Stimulated activated CD8-positive, alpha-beta memory T cell treated with anti-CD3 and anti-CD28 coated beads, Interleukin-12 subunit alpha, Interleukin-12 subunit beta, amount 100 ng/mL, for 24 hours (primary cell): ENCODE results near the gene GPX4.

ENCODE experiments used
- DNase-seq: peaks from one replicate; pipeline ENCODE4 v3.0.0-alpha.2; 2020; ENCODE audit errors: extremely low read depth

The GPX4 gene

GRCh38 chr19:1130771-1131717 lies 27.2 kb downstream of the GPX4 start:
- no peak for DNase-seq

- DNase-seq, result peak; percentile 71
Observed at GRCh38 chr19:1131718-1132551, 28.1 kb downstream of the GPX4 start.

- DNase-seq, result no peak
Observed at GRCh38 chr19:1132552-1133383, 29.0 kb downstream of the GPX4 start.

GRCh38 chr19:1133471-1133929 lies 29.7 kb downstream of the GPX4 start:
- peak; percentile 56 for DNase-seq

- no peak for DNase-seq
Observed at GRCh38 chr19:1134431-1134830, 30.6 kb downstream of the GPX4 start.

- no peak for DNase-seq
Observed at GRCh38 chr19:1135454-1135853, 31.7 kb downstream of the GPX4 start.

GRCh38 chr19:1136201-1136600 lies 32.4 kb downstream of the GPX4 start:
- DNase-seq, result no peak

GRCh38 chr19:1136621-1137317 lies 33.0 kb downstream of the GPX4 start:
- no peak for DNase-seq

GRCh38 chr19:1138121-1138520 lies 34.3 kb downstream of the GPX4 start:
- DNase-seq, result no peak

GRCh38 chr19:1139126-1139525 lies 35.3 kb downstream of the GPX4 start:
- DNase-seq, result no peak

- DNase-seq, result no peak
Observed at GRCh38 chr19:1140272-1141027, 36.7 kb downstream of the GPX4 start.

GRCh38 chr19:1141944-1142343 lies 38.1 kb downstream of the GPX4 start:
- no peak for DNase-seq

- no peak for DNase-seq
Observed at GRCh38 chr19:1143828-1144399, 40.1 kb downstream of the GPX4 start.

GRCh38 chr19:1144741-1145140 lies 40.9 kb downstream of the GPX4 start:
- no peak for DNase-seq

GRCh38 chr19:1145635-1146411 lies 42.0 kb downstream of the GPX4 start:
- DNase-seq, result no peak

- no peak for DNase-seq
Observed at GRCh38 chr19:1146412-1146699, 42.6 kb downstream of the GPX4 start.

- no peak for DNase-seq
Observed at GRCh38 chr19:1146858-1147780, 43.3 kb downstream of the GPX4 start.

GRCh38 chr19:1147934-1148549 lies 44.2 kb downstream of the GPX4 start:
- no peak for DNase-seq
